ENCODE results near the gene ANTXR2. TPM values are rescaled to one million over a fixed set of nuclear protein-coding genes. Genes with fewer than 3 reads are reported as not detected.
"Not testable (repeated sequence)": the region's sequence is repeated elsewhere in the genome, so short reads cannot be mapped to it uniquely, and the experiment has no call there.

ANTXR2 gene
- total RNA-seq, 2 experiments from 2014 or later: 15.3 to 16.7 TPM

DNA sequence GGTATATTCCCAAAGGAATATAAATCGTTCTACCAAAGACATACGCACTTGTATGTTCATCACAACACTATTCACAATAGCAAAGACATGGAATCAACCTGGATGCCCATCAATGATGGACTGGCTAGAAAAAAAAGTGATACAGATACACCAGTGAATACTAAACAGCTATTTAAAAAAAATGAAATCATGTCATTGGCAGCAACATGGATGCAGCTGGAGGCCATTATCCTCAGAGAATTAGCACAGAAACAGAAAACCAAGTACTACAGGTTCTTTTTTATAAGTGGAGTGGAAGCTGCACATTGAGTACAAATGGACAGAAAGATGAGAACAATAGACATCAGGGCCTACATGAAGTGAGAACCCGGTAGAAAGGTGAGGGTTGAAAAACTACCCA is 81.4 kb downstream of the ANTXR2 start:
- ATAC-seq (ENCODE audit: poor library complexity) (no peak), DNase-seq (no peak)
- CTCF ChIA-PET: interaction anchor here (1.1 kb wide), 1 partner anchor 12 kb away, joined by 4 read pairs; no protein-coding TSS in a partner anchor
- no peaks in the 10 kb centered on the region for H3K9me3 Mint-ChIP-seq
- H3K9me3 ChIP-seq (ENCODE audit: control insufficient read depth in 1 of 2, insufficient read depth in 1 of 2, low read length in 2 of 2): no peaks in the 10 kb centered on the region
- peaks cover 2% of the 10 kb centered on the region for H3K36me3 ChIP-seq (ENCODE audit: insufficient read depth, low read length)
- no peak overlapping the region for H3K4me3 ChIP-seq (ENCODE audit: low read length)
- H3K36me3 Mint-ChIP-seq (ENCODE audit: low read depth): peaks cover 47% of the 10 kb centered on the region
- H3K27ac ChIP-seq (ENCODE audit: low read depth in 1 of 2, low read length in 2 of 2): no peak overlapping the region
- H3K4me1 ChIP-seq (ENCODE audit: insufficient read depth, low read length): no peaks in the 10 kb centered on the region
- H3K27me3 ChIP-seq (ENCODE audit: control insufficient read depth in 1 of 2, insufficient read depth in 2 of 2, low read length in 2 of 2): no peaks in the 10 kb centered on the region
- H3K4me1 Mint-ChIP-seq (ENCODE audit: low read depth): peaks cover 76% of the 10 kb centered on the region
- intact Hi-C loops (cut with DNase I, micrococcal nuclease): no loop called here
- POLR2A ChIA-PET: no interaction called here
- no peak overlapping the region for H3K4me3 Mint-ChIP-seq
- TF ChIP-seq, protein P1, sequence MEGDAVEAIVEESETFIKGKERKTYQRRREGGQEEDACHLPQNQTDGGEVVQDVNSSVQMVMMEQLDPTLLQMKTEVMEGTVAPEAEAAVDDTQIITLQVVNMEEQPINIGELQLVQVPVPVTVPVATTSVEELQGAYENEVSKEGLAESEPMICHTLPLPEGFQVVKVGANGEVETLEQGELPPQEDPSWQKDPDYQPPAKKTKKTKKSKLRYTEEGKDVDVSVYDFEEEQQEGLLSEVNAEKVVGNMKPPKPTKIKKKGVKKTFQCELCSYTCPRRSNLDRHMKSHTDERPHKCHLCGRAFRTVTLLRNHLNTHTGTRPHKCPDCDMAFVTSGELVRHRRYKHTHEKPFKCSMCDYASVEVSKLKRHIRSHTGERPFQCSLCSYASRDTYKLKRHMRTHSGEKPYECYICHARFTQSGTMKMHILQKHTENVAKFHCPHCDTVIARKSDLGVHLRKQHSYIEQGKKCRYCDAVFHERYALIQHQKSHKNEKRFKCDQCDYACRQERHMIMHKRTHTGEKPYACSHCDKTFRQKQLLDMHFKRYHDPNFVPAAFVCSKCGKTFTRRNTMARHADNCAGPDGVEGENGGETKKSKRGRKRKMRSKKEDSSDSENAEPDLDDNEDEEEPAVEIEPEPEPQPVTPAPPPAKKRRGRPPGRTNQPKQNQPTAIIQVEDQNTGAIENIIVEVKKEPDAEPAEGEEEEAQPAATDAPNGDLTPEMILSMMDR (IDR thresholded peaks at IDR 0.05): no peak
- no peak overlapping the region for H3K27ac Mint-ChIP-seq
- no peaks in the 10 kb centered on the region for H3K27me3 Mint-ChIP-seq

DNA sequence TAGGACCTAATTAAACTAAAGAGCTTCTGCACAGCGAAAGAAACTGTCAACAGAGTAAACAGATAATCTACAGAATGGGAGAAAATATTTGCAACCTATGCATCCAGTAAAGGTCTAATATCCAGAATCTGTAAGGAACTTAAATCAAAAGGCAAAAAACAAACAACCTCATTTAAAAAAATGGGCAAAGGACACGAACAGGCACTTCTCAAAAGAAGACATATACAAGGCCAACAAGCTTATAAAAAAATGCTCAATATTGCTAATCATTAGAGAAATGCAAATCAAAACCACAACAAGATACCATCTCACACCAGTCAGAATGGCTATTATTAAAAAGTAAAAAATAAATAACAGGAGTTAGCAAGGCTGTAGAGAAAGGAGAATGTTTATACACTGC is 81.9 kb downstream of the ANTXR2 start:
- H3K4me3 Mint-ChIP-seq; ATAC-seq (ENCODE audit: poor library complexity); POLR2A ChIA-PET; H3K4me1 ChIP-seq (ENCODE audit: insufficient read depth, low read length); H3K27ac ChIP-seq (ENCODE audit: low read depth in 1 of 2, low read length in 2 of 2); intact Hi-C loops (cut with DNase I, micrococcal nuclease); H3K27me3 Mint-ChIP-seq; DNase-seq; H3K27ac Mint-ChIP-seq; H3K27me3 ChIP-seq (ENCODE audit: control insufficient read depth in 1 of 2, insufficient read depth in 2 of 2, low read length in 2 of 2); H3K9me3 Mint-ChIP-seq; H3K4me3 ChIP-seq (ENCODE audit: low read length); H3K9me3 ChIP-seq (ENCODE audit: control insufficient read depth in 1 of 2, insufficient read depth in 1 of 2, low read length in 2 of 2); H3K36me3 ChIP-seq (ENCODE audit: insufficient read depth, low read length): not testable (repeated sequence)
- H3K4me1 Mint-ChIP-seq (ENCODE audit: low read depth): peaks cover 75% of the 10 kb centered on the region
- peaks cover 49% of the 10 kb centered on the region for H3K36me3 Mint-ChIP-seq (ENCODE audit: low read depth)
- CTCF ChIA-PET: interaction anchor here (1.1 kb wide), 1 partner anchor 11 kb away, joined by 4 read pairs; no protein-coding TSS in a partner anchor

DNA sequence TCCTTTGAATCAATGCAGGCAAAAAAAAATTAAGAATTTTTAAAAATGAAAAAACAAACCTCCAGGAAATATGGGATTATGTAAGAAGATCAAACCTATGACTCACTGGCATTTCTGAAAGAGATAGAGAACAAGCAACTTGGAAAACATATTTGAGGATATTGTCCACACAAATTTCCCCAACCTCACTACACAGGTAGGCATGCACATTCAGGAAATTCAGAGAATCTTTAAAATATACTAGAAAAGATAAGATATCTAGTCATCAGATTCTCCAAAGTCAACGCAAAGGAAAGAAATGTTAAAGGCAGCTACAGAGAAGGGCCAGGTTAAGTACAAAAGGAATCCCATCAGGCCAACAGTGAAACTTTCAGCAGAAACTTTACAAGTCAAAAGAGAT is 85.6 kb downstream of the ANTXR2 start:
- ChIA-PET POLR2A (no interaction called here), CTCF (no interaction called here)
- Mint-ChIP-seq H3K36me3 (ENCODE audit: low read depth) (peaks cover 42% of the 10 kb centered on the region), H3K4me3 (no peak overlapping the region), H3K27me3 (no peaks in the 10 kb centered on the region), H3K27ac (no peak overlapping the region), H3K9me3 (no peaks in the 10 kb centered on the region), H3K4me1 (ENCODE audit: low read depth) (peaks cover 54% of the 10 kb centered on the region)
- Histone ChIP-seq H3K36me3 (ENCODE audit: insufficient read depth, low read length) (peaks cover 8% of the 10 kb centered on the region), H3K4me3 (ENCODE audit: low read length) (no peak overlapping the region), H3K4me1 (ENCODE audit: insufficient read depth, low read length) (no peaks in the 10 kb centered on the region), H3K27me3 (ENCODE audit: control insufficient read depth in 1 of 2, insufficient read depth in 2 of 2, low read length in 2 of 2) (no peaks in the 10 kb centered on the region), H3K9me3 (ENCODE audit: control insufficient read depth in 1 of 2, insufficient read depth in 1 of 2, low read length in 2 of 2) (no peaks in the 10 kb centered on the region), H3K27ac (ENCODE audit: low read depth in 1 of 2, low read length in 2 of 2) (no peak overlapping the region)
- TF ChIP-seq, protein P1 (IDR thresholded peaks at IDR 0.05): no peak
- DNase-seq (no peak), ATAC-seq (ENCODE audit: poor library complexity) (no peak)
- intact Hi-C loops (cut with DNase I, micrococcal nuclease): no loop called here

DNA sequence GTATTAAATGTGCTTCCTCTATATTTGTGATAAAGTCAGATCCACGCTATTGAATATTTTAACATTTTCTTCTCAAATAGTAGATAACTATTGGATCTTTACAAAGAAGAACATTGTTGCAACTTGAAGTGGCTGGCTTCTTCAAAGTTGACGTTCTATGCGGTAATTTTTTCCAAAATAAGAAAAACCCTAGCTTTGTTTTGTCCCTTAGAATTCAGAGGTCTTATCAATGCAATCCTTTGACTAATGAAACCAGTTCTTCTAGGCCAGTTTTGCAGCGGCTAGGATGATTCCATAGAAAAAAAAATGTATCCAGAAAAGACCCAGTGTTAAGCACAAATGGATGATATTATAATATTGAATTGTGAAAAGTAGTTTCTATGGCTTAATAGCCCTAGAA is 89.6 kb downstream of the ANTXR2 start:
- Mint-ChIP-seq H3K4me3 (no peak overlapping the region), H3K27me3 (no peaks in the 10 kb centered on the region), H3K27ac (no peak overlapping the region), H3K9me3 (no peaks in the 10 kb centered on the region), H3K4me1 (ENCODE audit: low read depth) (peaks cover 19% of the 10 kb centered on the region), H3K36me3 (ENCODE audit: low read depth) (peaks cover 56% of the 10 kb centered on the region)
- Histone ChIP-seq H3K4me3 (ENCODE audit: low read length) (no peak overlapping the region), H3K27me3 (ENCODE audit: control insufficient read depth in 1 of 2, insufficient read depth in 2 of 2, low read length in 2 of 2) (no peaks in the 10 kb centered on the region), H3K27ac (ENCODE audit: low read depth in 1 of 2, low read length in 2 of 2) (no peak overlapping the region), H3K9me3 (ENCODE audit: control insufficient read depth in 1 of 2, insufficient read depth in 1 of 2, low read length in 2 of 2) (no peaks in the 10 kb centered on the region), H3K4me1 (ENCODE audit: insufficient read depth, low read length) (no peaks in the 10 kb centered on the region), H3K36me3 (ENCODE audit: insufficient read depth, low read length) (peaks cover 15% of the 10 kb centered on the region)
- CTCF ChIA-PET: no interaction called here
- TF ChIP-seq, protein P1 (IDR thresholded peaks at IDR 0.05): no peak
- DNase-seq: no peak
- ATAC-seq (ENCODE audit: poor library complexity): no peak
- intact Hi-C loops (cut with DNase I, micrococcal nuclease): loop anchor here in 1 of 2 experiments (5.0 kb wide), 1 partner anchor 49 kb away; no protein-coding TSS in a partner anchor
- POLR2A ChIA-PET: no interaction called here

All from CD4-positive, alpha-beta T cell (primary cell).